Esophagus muscularis mucosa (tissue), 4 donors: Measurements from ENCODE around the gene AIG1. TPM values are rescaled to one million over a fixed set of nuclear protein-coding genes. Genes with fewer than 3 reads are reported as not detected.

Source experiments
- DNase-seq: peaks from one replicate; pipeline ENCODE4 v3.0.0-alpha.2; 2017; ENCODE audit errors: extremely low spot score
- H3K27ac ChIP-seq, 4 donors: fragments of 200-600 bp; sonication (generic); replicated peaks in 1 of 4; 1 replicate in 3 of 4; 2 replicates in 1 of 4; pipeline ENCODE4 v1.5.1; 2016 to 2019; ENCODE audit warnings: mild to moderate bottlenecking in 1 of 4
- H3K27me3 ChIP-seq, 4 donors: fragments of 200-600 bp; sonication (generic); one replicate each; pipeline versions ENCODE4 v1.5.1 to v1.6.0; 2016 to 2019
- H3K36me3 ChIP-seq, 4 donors: fragments of 200-600 bp; sonication (generic); one replicate each; pipeline ENCODE4 v1.5.1; 2016 to 2019
- H3K4me1 ChIP-seq, 4 donors: fragments of 200-600 bp; sonication (generic); one replicate each; pipeline ENCODE4 v1.5.1; 2016 to 2019
- H3K4me3 ChIP-seq, 4 donors: fragments of 200-600 bp; sonication (generic); 1 replicate in 2 of 4; 2 replicates in 2 of 4; pipeline ENCODE4 v1.5.1; 2016 to 2019; ENCODE audit warnings: mild to moderate bottlenecking in 4 of 4, moderate library complexity in 1 of 4
- H3K9me3 ChIP-seq, 4 donors: fragments of 200-600 bp; sonication (generic); 1 replicate in 3 of 4; 2 replicates in 1 of 4; pipeline ENCODE4 v1.5.1; 2016 to 2019
- CTCF ChIP-seq, 3 experiments: fragments of 200-600 bp in 2 of 3; fragments of 450-650 bp in 1 of 3; sonication (generic) in 2 of 3; IDR thresholded peaks; one replicate each; pipeline ENCODE4 v1.5.1; 2017 to 2019; ENCODE audit warnings: antibody characterized with exemption in 3 of 3, mild to moderate bottlenecking in 2 of 3, moderate library complexity in 1 of 3
- EP300 ChIP-seq: sonication (generic); formaldehyde crosslinking; IDR thresholded peaks from one replicate; pipeline ENCODE4 v1.6.1; 2017; ENCODE audit warnings: antibody characterized with exemption
- POLR2A ChIP-seq: fragments of 450-650 bp; IDR thresholded peaks from one replicate; pipeline ENCODE4 v1.6.1; 2017; ENCODE audit warnings: antibody characterized with exemption, moderate library complexity, mild to moderate bottlenecking, low read depth
- POLR2AphosphoS5 ChIP-seq, 2 donors: sonication (generic); formaldehyde crosslinking; IDR thresholded peaks; one replicate each; pipeline ENCODE4 v1.6.1; 2017; ENCODE audit warnings: antibody characterized with exemption in 2 of 2
- WGBS: methylation state at CpG from one replicate; pipeline ENCODE4 v1.1.5; 2018; 5-methylcytosine and 5-hydroxymethylcytosine counted together
- intact Hi-C: fragments of 100-400 bp; cut with DNase I; formaldehyde crosslinking; loops from one replicate; pipeline ENCODE4 v1.15.1; 2023
- total RNA-seq, 4 donors: library from RNA; depleted of rRNA; stranded (reverse); fragments of >200 nt; gene quantifications; one replicate each; pipeline versions ENCODE4 v1.1.0 to v1.2.1, GENCODE V29; 2016

Gene AIG1
- total RNA-seq, 4 donors from 2014 or later = 21.0 to 26.3 (median 23.4) TPM

- Histone ChIP-seq H3K4me1 (peaks cover 4 to 16% (median 12%) of the 10 kb centered on the region in 4 donors), H3K4me3 (no peak overlapping the region), H3K36me3 (peaks cover 0 to 4% (median 2%) of the 10 kb centered on the region in 4 donors), H3K9me3 (no peaks in the 10 kb centered on the region), H3K27ac (no peak overlapping the region), H3K27me3 (no peaks in the 10 kb centered on the region)
- no peak for TF ChIP-seq POLR2AphosphoS5 (IDR thresholded peaks at IDR 0.05)
- TF ChIP-seq CTCF (IDR thresholded peaks at IDR 0.05) = no peak
- no peak for TF ChIP-seq POLR2A
- no peak for TF ChIP-seq EP300
- 63% methylated on average over 1 of the region's 1 CpG for WGBS
- no peak for DNase-seq
- intact Hi-C loops = no loop called here
Observed at GRCh38 chr6:143160439-143161220, 99.9 kb downstream of the AIG1 start.

- intact Hi-C loops = no loop called here
- H3K27me3 ChIP-seq = no peaks in the 10 kb centered on the region
- H3K4me1 ChIP-seq = peaks cover 0 to 10% (median 9%) of the 10 kb centered on the region in 4 donors
- no peak for TF ChIP-seq CTCF (IDR thresholded peaks at IDR 0.05)
- no peak for TF ChIP-seq POLR2AphosphoS5 (IDR thresholded peaks at IDR 0.05)
- no peak for TF ChIP-seq POLR2A
- no peak for TF ChIP-seq EP300
- 8% methylated on average over 1 of the region's 1 CpG for WGBS
- no peaks in the 10 kb centered on the region for H3K9me3 ChIP-seq
- no peak overlapping the region for H3K27ac ChIP-seq
- H3K4me3 ChIP-seq = no peak overlapping the region
- H3K36me3 ChIP-seq = peaks cover 0 to 10% (median 2%) of the 10 kb centered on the region in 4 donors
- DNase-seq = no peak
Observed at GRCh38 chr6:143163621-143164020, 102.9 kb downstream of the AIG1 start.

GRCh38 chr6:143164565-143165105 lies 103.9 kb downstream of the AIG1 start:
- Histone ChIP-seq H3K9me3 (no peaks in the 10 kb centered on the region), H3K4me3 (no peak overlapping the region), H3K4me1 (peaks cover 0 to 10% (median 6%) of the 10 kb centered on the region in 4 donors), H3K27me3 (no peaks in the 10 kb centered on the region), H3K36me3 (peaks cover 0 to 10% (median 2%) of the 10 kb centered on the region in 4 donors), H3K27ac (no peak overlapping the region)
- DNase-seq = no peak
- 75% methylated on average over 5 of the region's 5 CpGs for WGBS
- no peak for TF ChIP-seq CTCF (IDR thresholded peaks at IDR 0.05)
- TF ChIP-seq POLR2A = no peak
- TF ChIP-seq EP300 = no peak
- TF ChIP-seq POLR2AphosphoS5 (IDR thresholded peaks at IDR 0.05) = no peak
- intact Hi-C loops = no loop called here

GRCh38 chr6:143165315-143165855 lies 104.7 kb downstream of the AIG1 start:
- Histone ChIP-seq H3K27ac (no peak overlapping the region), H3K9me3 (no peaks in the 10 kb centered on the region), H3K27me3 (no peaks in the 10 kb centered on the region), H3K36me3 (peaks cover 0 to 10% (median 2%) of the 10 kb centered on the region in 4 donors), H3K4me1 (peaks cover 0 to 4% (median 3%) of the 10 kb centered on the region in 4 donors), H3K4me3 (no peak overlapping the region)
- intact Hi-C loops = no loop called here
- no peak for DNase-seq
- WGBS = 96% methylated on average over 6 of the region's 6 CpGs
- TF ChIP-seq EP300 (no peak), POLR2A (no peak)

GRCh38 chr6:143166247-143166695 lies 105.6 kb downstream of the AIG1 start:
- Histone ChIP-seq H3K27ac (no peak overlapping the region), H3K4me3 (no peak overlapping the region), H3K4me1 (no peaks in the 10 kb centered on the region), H3K36me3 (peaks cover 0 to 10% (median 2%) of the 10 kb centered on the region in 4 donors), H3K9me3 (no peaks in the 10 kb centered on the region), H3K27me3 (no peaks in the 10 kb centered on the region)
- TF ChIP-seq POLR2A = no peak
- no peak for TF ChIP-seq CTCF (IDR thresholded peaks at IDR 0.05)
- no peak for TF ChIP-seq POLR2AphosphoS5 (IDR thresholded peaks at IDR 0.05)
- no peak for TF ChIP-seq EP300
- DNase-seq = no peak
- 96% methylated on average over 5 of the region's 5 CpGs for whole genome bisulfite sequencing
- intact Hi-C loops = no loop called here
